Measurements from ENCODE around the gene EIF2D.
A peak's percentile ranks its signal among the peaks of the same experiment; 100 is the strongest.

The EIF2D gene

GRCh38 chr1:206593351-206593925, 18.8 kb downstream of the EIF2D start:
- Mint-ChIP-seq H3K9me3 (no peaks in the 10 kb centered on the region), H3K36me3 (ENCODE audit: low read depth) (peaks cover 63% of the 10 kb centered on the region), H3K4me1 (peaks cover 4% of the 10 kb centered on the region), H3K27ac (no peak overlapping the region), H3K4me3 (no peak overlapping the region), H3K27me3 (ENCODE audit: low read depth, poor library complexity) (no peaks in the 10 kb centered on the region)
- no peak for TF ChIP-seq CTCF (IDR thresholded peaks at IDR 0.05)
- DNase-seq = no peak

GRCh38 chr1:206591696-206592095, 20.6 kb downstream of the EIF2D start:
- DNase-seq = no peak
- peak overlapping the region; percentile 59 for H3K27ac Mint-ChIP-seq
- H3K27me3 Mint-ChIP-seq (ENCODE audit: low read depth, poor library complexity) = no peaks in the 10 kb centered on the region
- H3K9me3 Mint-ChIP-seq = no peaks in the 10 kb centered on the region
- no peak overlapping the region for H3K4me3 Mint-ChIP-seq
- peaks cover 22% of the 10 kb centered on the region for H3K4me1 Mint-ChIP-seq
- peaks cover 55% of the 10 kb centered on the region for H3K36me3 Mint-ChIP-seq (ENCODE audit: low read depth)
- no peak for TF ChIP-seq CTCF (IDR thresholded peaks at IDR 0.05)

GRCh38 chr1:206591226-206591625, 21.0 kb downstream of the EIF2D start:
- no peak overlapping the region for H3K27ac Mint-ChIP-seq
- H3K27me3 Mint-ChIP-seq (ENCODE audit: low read depth, poor library complexity) = no peaks in the 10 kb centered on the region
- TF ChIP-seq CTCF (IDR thresholded peaks at IDR 0.05) = no peak
- peaks cover 52% of the 10 kb centered on the region for H3K36me3 Mint-ChIP-seq (ENCODE audit: low read depth)
- peaks cover 25% of the 10 kb centered on the region for H3K4me1 Mint-ChIP-seq
- DNase-seq = no peak
- H3K9me3 Mint-ChIP-seq = no peaks in the 10 kb centered on the region
- H3K4me3 Mint-ChIP-seq = no peak overlapping the region

- Mint-ChIP-seq H3K36me3 (ENCODE audit: low read depth) (peaks cover 43% of the 10 kb centered on the region), H3K4me1 (peaks cover 25% of the 10 kb centered on the region), H3K4me3 (no peak overlapping the region), H3K27me3 (ENCODE audit: low read depth, poor library complexity) (no peaks in the 10 kb centered on the region), H3K27ac (no peak overlapping the region), H3K9me3 (no peaks in the 10 kb centered on the region)
- TF ChIP-seq CTCF (IDR thresholded peaks at IDR 0.05) = no peak
- no peak for DNase-seq
These were observed 22.1 kb downstream of the EIF2D start for GRCh38 chr1:206590025-206590758.

GRCh38 chr1:206589206-206589605, 23.1 kb downstream of the EIF2D start:
- Mint-ChIP-seq H3K9me3 (no peaks in the 10 kb centered on the region), H3K27ac (no peak overlapping the region), H3K4me3 (no peak overlapping the region), H3K36me3 (ENCODE audit: low read depth) (peaks cover 39% of the 10 kb centered on the region), H3K4me1 (peaks cover 25% of the 10 kb centered on the region), H3K27me3 (ENCODE audit: low read depth, poor library complexity) (no peaks in the 10 kb centered on the region)
- TF ChIP-seq CTCF (IDR thresholded peaks at IDR 0.05) = no peak
- DNase-seq = no peak

- peak overlapping the region; percentile 95 for H3K27ac Mint-ChIP-seq
- peaks cover 28% of the 10 kb centered on the region for H3K4me1 Mint-ChIP-seq
- no peak for TF ChIP-seq CTCF (IDR thresholded peaks at IDR 0.05)
These were observed 23.8 kb downstream of the EIF2D start for GRCh38 chr1:206588492-206588891.

More at GRCh38 chr1:206588492-206588891, 23.8 kb downstream of the EIF2D start:
- H3K4me3 Mint-ChIP-seq = no peak overlapping the region
- H3K36me3 Mint-ChIP-seq (ENCODE audit: low read depth) = peaks cover 34% of the 10 kb centered on the region
- no peaks in the 10 kb centered on the region for H3K9me3 Mint-ChIP-seq
- DNase-seq = no peak
- peaks cover 2% of the 10 kb centered on the region for H3K27me3 Mint-ChIP-seq (ENCODE audit: low read depth, poor library complexity)
